GM12801 (cell line): ENCODE results near the gene PIGN.

ENCODE experiments used
- TF ChIP-seq, protein P1 (sequence below): IDR thresholded peaks from one replicate; pipeline ENCODE4 v1.5.1; 2011; ENCODE audit warnings: control low read depth; ENCODE audit not compliant: insufficient read length; ENCODE audit errors: extremely low read depth

The PIGN gene

DNA sequence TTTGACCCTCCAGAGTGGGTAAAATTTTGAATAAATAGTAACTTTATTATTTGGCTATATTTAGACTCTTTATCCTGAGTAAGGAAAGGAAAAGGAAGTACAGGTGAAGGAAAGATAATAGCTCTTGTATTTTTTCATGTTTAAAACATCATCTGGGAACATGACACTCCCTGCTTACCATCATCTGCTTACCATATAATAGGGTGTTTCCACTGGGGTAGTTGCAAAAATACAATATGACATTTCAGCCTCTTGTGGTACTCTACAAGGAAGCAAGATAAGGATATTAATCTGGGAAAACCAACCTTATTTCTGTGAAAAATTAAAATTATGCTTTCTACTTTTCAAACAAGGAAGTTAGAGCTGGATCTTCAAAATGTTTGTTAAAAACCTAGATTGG, 10.1 kb upstream of the PIGN start:
- TF ChIP-seq, protein P1, sequence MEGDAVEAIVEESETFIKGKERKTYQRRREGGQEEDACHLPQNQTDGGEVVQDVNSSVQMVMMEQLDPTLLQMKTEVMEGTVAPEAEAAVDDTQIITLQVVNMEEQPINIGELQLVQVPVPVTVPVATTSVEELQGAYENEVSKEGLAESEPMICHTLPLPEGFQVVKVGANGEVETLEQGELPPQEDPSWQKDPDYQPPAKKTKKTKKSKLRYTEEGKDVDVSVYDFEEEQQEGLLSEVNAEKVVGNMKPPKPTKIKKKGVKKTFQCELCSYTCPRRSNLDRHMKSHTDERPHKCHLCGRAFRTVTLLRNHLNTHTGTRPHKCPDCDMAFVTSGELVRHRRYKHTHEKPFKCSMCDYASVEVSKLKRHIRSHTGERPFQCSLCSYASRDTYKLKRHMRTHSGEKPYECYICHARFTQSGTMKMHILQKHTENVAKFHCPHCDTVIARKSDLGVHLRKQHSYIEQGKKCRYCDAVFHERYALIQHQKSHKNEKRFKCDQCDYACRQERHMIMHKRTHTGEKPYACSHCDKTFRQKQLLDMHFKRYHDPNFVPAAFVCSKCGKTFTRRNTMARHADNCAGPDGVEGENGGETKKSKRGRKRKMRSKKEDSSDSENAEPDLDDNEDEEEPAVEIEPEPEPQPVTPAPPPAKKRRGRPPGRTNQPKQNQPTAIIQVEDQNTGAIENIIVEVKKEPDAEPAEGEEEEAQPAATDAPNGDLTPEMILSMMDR: no peak

DNA sequence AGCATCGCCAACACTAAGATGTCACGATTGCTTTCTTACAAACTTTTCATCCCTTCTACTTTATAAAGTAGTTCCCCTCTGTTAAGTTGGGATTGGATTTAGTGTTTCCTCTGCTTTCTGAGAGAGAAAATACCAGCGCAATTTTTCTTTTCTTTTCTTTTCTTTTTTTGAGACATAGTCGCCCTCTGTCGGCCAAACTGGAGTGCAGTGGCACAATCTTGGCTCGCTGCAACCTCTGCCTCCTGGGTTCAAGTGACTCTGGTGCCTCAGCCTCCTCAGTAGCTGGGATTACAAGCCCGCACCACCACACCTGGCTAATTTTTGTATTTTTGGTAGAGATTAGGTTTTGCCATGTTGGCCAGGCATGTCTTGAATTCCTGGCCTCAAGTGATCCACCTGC, 9.2 kb upstream of the PIGN start:
- TF ChIP-seq, protein P1: no peak

DNA sequence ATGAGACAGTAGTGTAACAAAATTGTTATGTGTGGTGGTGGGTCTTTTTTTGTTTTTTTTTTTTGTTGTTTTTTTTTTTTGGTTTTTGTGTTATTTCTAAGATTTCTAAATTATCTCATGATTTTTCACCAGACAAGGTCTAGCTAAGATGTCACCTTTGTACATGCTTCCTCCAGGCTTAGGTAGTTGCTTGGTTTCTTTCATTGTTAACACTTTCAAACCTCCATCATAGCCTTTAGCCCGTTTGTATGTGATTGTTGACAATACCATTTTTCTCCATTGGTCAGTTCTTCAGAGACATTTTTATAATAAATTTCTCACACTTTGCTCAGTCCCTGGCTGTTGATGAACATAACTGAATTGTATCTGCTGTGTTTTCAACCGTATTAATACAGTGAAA, 2.4 kb upstream of the PIGN start:
- TF ChIP-seq, protein P1: no peak

DNA sequence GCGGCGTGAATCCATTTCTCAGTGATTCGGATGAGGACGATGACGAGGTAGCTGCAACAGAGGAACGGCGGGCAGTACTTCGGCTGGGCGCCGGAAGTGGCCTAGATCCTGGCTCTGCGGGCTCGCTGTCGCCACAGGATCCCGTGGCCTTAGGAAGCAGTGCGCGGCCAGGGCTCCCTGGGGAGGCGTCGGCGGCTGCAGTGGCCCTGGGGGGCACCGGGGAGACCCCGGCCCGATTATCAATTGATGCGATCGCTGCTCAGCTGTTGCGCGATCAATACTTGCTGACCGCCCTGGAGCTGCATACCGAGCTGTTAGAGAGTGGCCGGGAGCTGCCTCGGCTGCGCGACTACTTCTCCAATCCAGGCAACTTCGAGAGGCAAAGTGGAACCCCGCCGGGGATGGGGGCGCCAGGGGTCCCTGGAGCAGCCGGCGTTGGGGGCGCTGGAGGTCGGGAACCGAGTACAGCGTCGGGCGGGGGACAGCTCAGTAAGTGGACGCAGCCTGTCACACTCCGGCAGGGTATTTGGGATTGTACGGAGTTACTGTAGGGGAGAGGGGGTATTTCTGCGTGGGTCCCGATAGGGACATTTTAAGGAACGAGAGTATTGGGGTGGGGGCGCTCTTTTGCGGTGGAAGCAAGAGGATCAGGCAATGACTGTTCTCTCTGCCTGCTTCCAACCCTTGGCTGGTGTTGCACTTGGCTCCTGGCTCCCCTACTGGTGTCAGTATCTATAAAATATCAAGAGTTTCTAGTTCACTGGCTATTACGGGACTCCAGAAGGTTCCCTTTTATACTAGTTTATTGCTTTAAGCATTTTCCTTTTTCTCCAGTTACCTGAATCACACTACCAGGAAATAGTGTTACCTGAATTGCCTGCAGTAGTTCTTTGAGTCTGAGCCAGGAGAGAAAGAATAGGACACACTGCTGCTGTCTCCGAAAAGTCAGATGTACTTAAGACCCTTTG, 971 bp upstream of the PIGN start:
- TF ChIP-seq, protein P1: no peak

DNA sequence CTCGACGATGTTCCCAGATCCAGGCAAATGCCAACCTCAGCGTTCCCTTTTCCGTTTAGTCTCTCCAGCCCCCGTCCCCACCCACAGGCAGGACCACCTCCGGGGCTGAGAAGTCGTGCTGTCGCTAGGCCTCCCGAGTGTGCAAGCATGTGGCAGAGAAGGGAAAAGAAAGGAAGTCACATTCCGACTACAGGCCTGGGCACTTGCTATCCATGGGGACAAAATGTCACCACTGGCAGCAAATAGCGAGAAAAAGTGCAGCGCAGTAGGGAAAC, 420 bp downstream of the PIGN start:
- TF ChIP-seq, protein P1: no peak

GRCh38 chr18:62183578-62184195, 3.2 kb downstream of the PIGN start:
- TF ChIP-seq, protein P1: peak; percentile 57

- TF ChIP-seq, protein P1: no peak
These were observed 4.6 kb downstream of the PIGN start for GRCh38 chr18:62182220-62182619.
